OCI-M1 (cell line): ENCODE data around the gene KRT8.

Experiments
- DNase-seq: peaks from one replicate; lab custom pipeline; 2025; lab: John Stamatoyannopoulos, UW

The KRT8 gene

GRCh38 chr12:52847335-52848102 is 57.4 kb downstream of the KRT8 start:
- no peak for DNase-seq
